ENCODE measurements around the gene USP2. TPM values are rescaled to one million over a fixed set of nuclear protein-coding genes. Genes with fewer than 3 reads are reported as not detected.

The USP2 gene
- total RNA-seq, 1 donor from 2014 or later: 3.0 TPM

- no peak for TF ChIP-seq CTCF (IDR thresholded peaks at IDR 0.05)
- Histone ChIP-seq H3K4me1 (peaks cover 25% of the 10 kb centered on the region), H3K27ac (no peak overlapping the region), H3K4me3 (no peak overlapping the region), H3K36me3 (no peaks in the 10 kb centered on the region), H3K27me3 (no peaks in the 10 kb centered on the region), H3K9me3 (no peaks in the 10 kb centered on the region)
- DNase-seq (peak; percentile 58), ATAC-seq (no peak)
- intact Hi-C loops (cut with DNase I): no loop called here
Observed at GRCh38 chr11:119374632-119375336, 6.7 kb downstream of the USP2 start.

- no peaks in the 10 kb centered on the region for H3K9me3 ChIP-seq
- peaks cover 31% of the 10 kb centered on the region for H3K4me1 ChIP-seq
- peak; percentile 88 for TF ChIP-seq CTCF (IDR thresholded peaks at IDR 0.05)
- H3K36me3 ChIP-seq: no peaks in the 10 kb centered on the region
- intact Hi-C loops (cut with DNase I): no loop called here
- H3K4me3 ChIP-seq: no peak overlapping the region
- no peaks in the 10 kb centered on the region for H3K27me3 ChIP-seq
- peak; percentile 82 for DNase-seq
- no peak overlapping the region for H3K27ac ChIP-seq
- peak; percentile 83 for ATAC-seq
Observed at GRCh38 chr11:119373921-119374631, 7.4 kb downstream of the USP2 start.

GRCh38 chr11:119373059-119373920 lies 8.2 kb downstream of the USP2 start:
- H3K4me1 ChIP-seq: peaks cover 38% of the 10 kb centered on the region
- H3K9me3 ChIP-seq: no peaks in the 10 kb centered on the region
- H3K27ac ChIP-seq: no peak overlapping the region
- no peaks in the 10 kb centered on the region for H3K27me3 ChIP-seq
- no peak for TF ChIP-seq CTCF (IDR thresholded peaks at IDR 0.05)
- intact Hi-C loops (cut with DNase I): no loop called here
- peak; percentile 27 for DNase-seq
- no peak for ATAC-seq
- H3K4me3 ChIP-seq: no peak overlapping the region
- no peaks in the 10 kb centered on the region for H3K36me3 ChIP-seq

- H3K36me3 ChIP-seq: no peaks in the 10 kb centered on the region
- peaks cover 43% of the 10 kb centered on the region for H3K4me1 ChIP-seq
- no peaks in the 10 kb centered on the region for H3K27me3 ChIP-seq
- intact Hi-C loops (cut with DNase I): no loop called here
- ATAC-seq (no peak), DNase-seq (peak; percentile 63)
- H3K4me3 ChIP-seq: no peak overlapping the region
- H3K27ac ChIP-seq: no peak overlapping the region
- H3K9me3 ChIP-seq: no peaks in the 10 kb centered on the region
- no peak for TF ChIP-seq CTCF (IDR thresholded peaks at IDR 0.05)
Observed at GRCh38 chr11:119372260-119373058, 9.0 kb downstream of the USP2 start.

- intact Hi-C loops (cut with DNase I): no loop called here
- DNase-seq (peak; percentile 48), ATAC-seq (no peak)
- no peak for TF ChIP-seq CTCF (IDR thresholded peaks at IDR 0.05)
- Histone ChIP-seq H3K4me3 (no peak overlapping the region), H3K36me3 (no peaks in the 10 kb centered on the region), H3K27ac (no peak overlapping the region), H3K9me3 (no peaks in the 10 kb centered on the region), H3K4me1 (peaks cover 43% of the 10 kb centered on the region), H3K27me3 (no peaks in the 10 kb centered on the region)
Observed at GRCh38 chr11:119371778-119372182, 9.7 kb downstream of the USP2 start.
